HUES6 (cell line): ENCODE results near the gene PDCD7.
"Not testable (repeated sequence)": the region's sequence is repeated elsewhere in the genome, so short reads cannot be mapped to it uniquely, and the experiment has no call there.

Experiments
- H3K27ac ChIP-seq: 2 replicates; pipeline ENCODE4 v1.7.0; 2013; ENCODE audit warnings: low read depth, mild to moderate bottlenecking, low read length, inconsistent platforms
- H3K27me3 ChIP-seq: 2 replicates; pipeline ENCODE4 v1.6.1; 2013; ENCODE audit warnings: low read length; ENCODE audit not compliant: control insufficient read depth, insufficient read depth
- H3K36me3 ChIP-seq: 2 replicates; pipeline ENCODE4 v1.6.1; 2013; ENCODE audit warnings: low read length; ENCODE audit not compliant: control insufficient read depth, insufficient read depth
- H3K4me1 ChIP-seq: 2 replicates; pipeline ENCODE4 v1.6.1; 2013; ENCODE audit warnings: low read length; ENCODE audit not compliant: control insufficient read depth, insufficient read depth
- H3K4me3 ChIP-seq: 2 replicates; pipeline ENCODE4 v1.5.1; 2013; ENCODE audit warnings: low read depth, low read length
- H3K9ac ChIP-seq: one replicate; pipeline ENCODE4 v1.6.1; 2013; ENCODE audit warnings: mild to moderate bottlenecking, low read length
- H3K9me3 ChIP-seq: 2 replicates; pipeline ENCODE4 v1.6.1; 2013; ENCODE audit warnings: low read depth, low read length; ENCODE audit not compliant: control insufficient read depth, insufficient read depth

Gene PDCD7

GRCh38 chr15:65082303-65082953 is 51.2 kb downstream of the PDCD7 start:
- H3K36me3 ChIP-seq = no peaks in the 10 kb centered on the region
- H3K4me1 ChIP-seq = peaks cover 64% of the 10 kb centered on the region
- 0 out of 2 replicates have a peak overlapping the region, but pooled peaks have one; percentile 6 for H3K4me3 ChIP-seq
- no peak overlapping the region for H3K27ac ChIP-seq
- no peaks in the 10 kb centered on the region for H3K27me3 ChIP-seq
- no peak overlapping the region for H3K9ac ChIP-seq
- no peaks in the 10 kb centered on the region for H3K9me3 ChIP-seq

GRCh38 chr15:65081758-65082157 is 51.9 kb downstream of the PDCD7 start:
- H3K27ac ChIP-seq = no peak overlapping the region
- no peak overlapping the region for H3K4me3 ChIP-seq
- peaks cover 57% of the 10 kb centered on the region for H3K4me1 ChIP-seq
- H3K36me3 ChIP-seq = no peaks in the 10 kb centered on the region
- no peak overlapping the region for H3K9ac ChIP-seq
- H3K27me3 ChIP-seq = no peaks in the 10 kb centered on the region
- no peaks in the 10 kb centered on the region for H3K9me3 ChIP-seq

GRCh38 chr15:65081270-65081669 is 52.3 kb downstream of the PDCD7 start:
- Histone ChIP-seq H3K4me3 (no peak overlapping the region), H3K36me3 (no peaks in the 10 kb centered on the region), H3K4me1 (peaks cover 54% of the 10 kb centered on the region), H3K9ac (no peak overlapping the region), H3K9me3 (no peaks in the 10 kb centered on the region), H3K27ac (no peak overlapping the region), H3K27me3 (no peaks in the 10 kb centered on the region)

- Histone ChIP-seq H3K27ac (no peak overlapping the region), H3K9ac (no peak overlapping the region), H3K4me3 (no peak overlapping the region), H3K36me3 (no peaks in the 10 kb centered on the region), H3K27me3 (no peaks in the 10 kb centered on the region), H3K9me3 (no peaks in the 10 kb centered on the region), H3K4me1 (peaks cover 41% of the 10 kb centered on the region)
Observed at GRCh38 chr15:65079580-65079979, 54.0 kb downstream of the PDCD7 start.

GRCh38 chr15:65077981-65078352 is 55.6 kb downstream of the PDCD7 start:
- Histone ChIP-seq H3K9ac (no peak overlapping the region), H3K9me3 (peaks cover 5% of the 10 kb centered on the region; the same call in 1 of the 2 replicates), H3K27ac (no peak overlapping the region), H3K36me3 (no peaks in the 10 kb centered on the region), H3K4me3 (no peak overlapping the region), H3K27me3 (no peaks in the 10 kb centered on the region), H3K4me1 (peaks cover 26% of the 10 kb centered on the region)

- no peak overlapping the region for H3K4me3 ChIP-seq
- H3K27ac ChIP-seq = no peak overlapping the region
- H3K4me1 ChIP-seq = peaks cover 21% of the 10 kb centered on the region
- peaks cover 5% of the 10 kb centered on the region; the same call in 1 of the 2 replicates for H3K9me3 ChIP-seq
- H3K9ac ChIP-seq = no peak overlapping the region
- H3K27me3 ChIP-seq = no peaks in the 10 kb centered on the region
- H3K36me3 ChIP-seq = no peaks in the 10 kb centered on the region
Observed at GRCh38 chr15:65077291-65077980, 56.2 kb downstream of the PDCD7 start.

- H3K9me3 ChIP-seq = peaks cover 5% of the 10 kb centered on the region; the same call in 1 of the 2 replicates
- H3K27ac ChIP-seq = no peak within 1 kb of the TSS
- no peaks in the 10 kb centered on the region for H3K36me3 ChIP-seq
- no peak within 1 kb of the TSS for H3K9ac ChIP-seq
- no peaks in the 10 kb centered on the region for H3K27me3 ChIP-seq
- H3K4me3 ChIP-seq = no peak within 1 kb of the TSS
- peaks cover 21% of the 10 kb centered on the region for H3K4me1 ChIP-seq
Observed at GRCh38 chr15:65076486-65077290, 56.9 kb downstream of the PDCD7 start, which contains the start of gene KBTBD13. Gene KBTBD13, plus strand, starts transcription at chr15:65076746. Its CDS starts 70 bp downstream, at chr15:65076816.

GRCh38 chr15:65075607-65076395 is 57.8 kb downstream of the PDCD7 start:
- H3K36me3 ChIP-seq, H3K9ac ChIP-seq, H3K27ac ChIP-seq, H3K4me3 ChIP-seq, H3K27me3 ChIP-seq, H3K9me3 ChIP-seq: not testable (repeated sequence)
- peaks cover 20% of the 10 kb centered on the region for H3K4me1 ChIP-seq

- H3K4me1 ChIP-seq = peaks cover 20% of the 10 kb centered on the region
Observed at GRCh38 chr15:65074946-65075345, 58.7 kb downstream of the PDCD7 start.

GRCh38 chr15:65072617-65073016 is 61.0 kb downstream of the PDCD7 start:
- peaks cover 5% of the 10 kb centered on the region; the same call in 1 of the 2 replicates for H3K9me3 ChIP-seq
- H3K9ac ChIP-seq = no peak overlapping the region
- H3K27ac ChIP-seq = no peak overlapping the region
- H3K27me3 ChIP-seq = no peaks in the 10 kb centered on the region
- no peak overlapping the region for H3K4me3 ChIP-seq
- no peaks in the 10 kb centered on the region for H3K36me3 ChIP-seq
- peaks cover 24% of the 10 kb centered on the region for H3K4me1 ChIP-seq

More at GRCh38 chr15:65074946-65075345, 58.7 kb downstream of the PDCD7 start:
- H3K9me3 ChIP-seq, H3K27ac ChIP-seq, H3K4me3 ChIP-seq, H3K9ac ChIP-seq, H3K36me3 ChIP-seq, H3K27me3 ChIP-seq: not testable (repeated sequence)
